ENCODE data around the gene SUMF2. TPM values are rescaled to one million over a fixed set of nuclear protein-coding genes. Genes with fewer than 3 reads are reported as not detected.
"Not testable (repeated sequence)": the region's sequence is repeated elsewhere in the genome, so short reads cannot be mapped to it uniquely, and the experiment has no call there.

The SUMF2 gene
- total and polyA plus RNA-seq, 3 experiments from 2014 or later = 140 to 151 (median 140) TPM

- H3K9me3 ChIP-seq (ENCODE audit: low read length); H3K4me3 ChIP-seq (ENCODE audit: low read length); H3K27ac ChIP-seq (ENCODE audit: low read depth, low read length); H3K9me3 Mint-ChIP-seq; H3K36me3 ChIP-seq (ENCODE audit: insufficient read depth, low read length); H3K27me3 ChIP-seq (ENCODE audit: insufficient read depth, low read length, poor library complexity, severe bottlenecking); H3K27me3 Mint-ChIP-seq; DNase-seq: not testable (repeated sequence)
- Mint-ChIP-seq H3K4me1 (peaks cover 23 to 37% (median 26%) of the 10 kb centered on the region in 3 donors), H3K4me3 (peak overlapping the region in 2 of 7 donors; percentile 48 to 66), H3K36me3 (peaks cover 4 to 57% (median 14%) of the 10 kb centered on the region in 3 donors), H3K27ac (peak overlapping the region in 1 of 8 donors; percentile 26)
- H3K4me1 ChIP-seq (ENCODE audit: insufficient read depth, low read length) = peaks cover 15% of the 10 kb centered on the region
- ChIA-PET POLR2A (interaction anchor here (1.3 to 2.4 kb wide), 2 partner anchors 15 to 40 kb away, joined by 4 to 15 read pairs; partner anchors contain the start of genes CCT6A, CHCHD2 and PSPH), CTCF (interaction anchor here (1.9 to 4.6 kb wide), 3 partner anchors 8 to 88 kb away, joined by 4 to 28 read pairs (median 23); partner anchors contain the start of genes CCT6A and PSPH)
Measured at GRCh38 chr7:56066376-56066775, 2.3 kb downstream of the SUMF2 start.

GRCh38 chr7:56074371-56074791, 10.3 kb downstream of the SUMF2 start:
- DNase-seq = peak; percentile 44 to 72 (median 52)
- peak overlapping the region in 1 of 7 donors; percentile 3 for H3K4me3 Mint-ChIP-seq
- no peaks in the 10 kb centered on the region for H3K27me3 ChIP-seq (ENCODE audit: insufficient read depth, low read length, poor library complexity, severe bottlenecking)
- H3K27me3 Mint-ChIP-seq = no peaks in the 10 kb centered on the region
- H3K36me3 ChIP-seq (ENCODE audit: insufficient read depth, low read length) = peaks cover 4% of the 10 kb centered on the region
- no peaks in the 10 kb centered on the region for H3K9me3 ChIP-seq (ENCODE audit: low read length)
- H3K4me1 Mint-ChIP-seq = peaks cover 5 to 8% (median 8%) of the 10 kb centered on the region in 3 donors
- H3K4me3 ChIP-seq (ENCODE audit: low read length) = no peak overlapping the region
- H3K9me3 Mint-ChIP-seq = no peaks in the 10 kb centered on the region
- ChIA-PET POLR2A (interaction anchor here (0.5 to 1.0 kb wide), 3 partner anchors 110 to 473 kb away, joined by 3 read pairs; partner anchors contain the start of gene NIPSNAP2), CTCF (interaction anchor here (0.8 to 6.4 kb wide), 20 partner anchors 9 to 448 kb away, joined by 3 to 113 read pairs (median 4); partner anchors contain the start of genes CCT6A, CHCHD2, PSPH and SUMF2)
- H3K4me1 ChIP-seq (ENCODE audit: insufficient read depth, low read length) = no peaks in the 10 kb centered on the region
- peak overlapping the region in 3 of 8 donors; percentile 28 to 29 (median 29) for H3K27ac Mint-ChIP-seq
- H3K27ac ChIP-seq (ENCODE audit: low read depth, low read length) = no peak overlapping the region
- H3K36me3 Mint-ChIP-seq = peaks cover 4 to 48% (median 12%) of the 10 kb centered on the region in 3 donors

GRCh38 chr7:56077681-56078080, 13.6 kb downstream of the SUMF2 start:
- Mint-ChIP-seq H3K27ac (peak overlapping the region in 1 of 8 donors; percentile 47), H3K36me3 (peaks cover 0 to 62% (median 10%) of the 10 kb centered on the region in 3 donors), H3K27me3 (no peaks in the 10 kb centered on the region), H3K4me3 (no peak overlapping the region), H3K4me1 (peaks cover 5 to 8% (median 8%) of the 10 kb centered on the region in 3 donors), H3K9me3 (no peaks in the 10 kb centered on the region)
- H3K4me3 ChIP-seq (ENCODE audit: low read length) = no peak overlapping the region
- no peak for DNase-seq
- peaks cover 4% of the 10 kb centered on the region for H3K36me3 ChIP-seq (ENCODE audit: insufficient read depth, low read length)
- POLR2A ChIA-PET = no interaction called here
- no peaks in the 10 kb centered on the region for H3K4me1 ChIP-seq (ENCODE audit: insufficient read depth, low read length)
- no peaks in the 10 kb centered on the region for H3K27me3 ChIP-seq (ENCODE audit: insufficient read depth, low read length, poor library complexity, severe bottlenecking)
- H3K9me3 ChIP-seq (ENCODE audit: low read length) = no peaks in the 10 kb centered on the region
- H3K27ac ChIP-seq (ENCODE audit: low read depth, low read length) = no peak overlapping the region
- CTCF ChIA-PET = interaction anchor here (1.3 kb wide), 1 partner anchor 71 kb away, joined by 3 read pairs; no protein-coding TSS in a partner anchor

DNA sequence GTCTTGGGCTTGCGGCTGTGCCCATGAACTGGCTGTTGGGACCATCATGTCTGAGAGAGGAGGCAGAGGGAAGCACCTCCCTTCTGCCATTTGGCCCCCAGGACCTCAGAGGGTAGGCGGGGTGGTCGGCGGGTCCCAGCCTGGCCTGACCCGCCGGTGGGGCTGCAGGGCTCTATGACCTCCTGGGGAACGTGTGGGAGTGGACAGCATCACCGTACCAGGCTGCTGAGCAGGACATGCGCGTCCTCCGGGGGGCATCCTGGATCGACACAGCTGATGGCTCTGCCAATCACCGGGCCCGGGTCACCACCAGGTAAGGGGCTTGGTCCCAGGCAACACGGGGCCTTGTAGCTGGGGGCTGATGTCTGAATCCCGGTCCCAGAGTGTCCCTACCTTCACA, 14.1 kb downstream of the SUMF2 start:
- no peak for DNase-seq
- no peaks in the 10 kb centered on the region for H3K27me3 Mint-ChIP-seq
- H3K9me3 Mint-ChIP-seq = no peaks in the 10 kb centered on the region
- Histone ChIP-seq H3K27me3 (ENCODE audit: insufficient read depth, low read length, poor library complexity, severe bottlenecking) (no peaks in the 10 kb centered on the region), H3K9me3 (ENCODE audit: low read length) (no peaks in the 10 kb centered on the region), H3K4me1 (ENCODE audit: insufficient read depth, low read length) (no peaks in the 10 kb centered on the region), H3K4me3 (ENCODE audit: low read length) (no peak overlapping the region), H3K27ac (ENCODE audit: low read depth, low read length) (no peak overlapping the region), H3K36me3 (ENCODE audit: insufficient read depth, low read length) (no peaks in the 10 kb centered on the region)
- H3K36me3 Mint-ChIP-seq = peaks cover 0 to 58% (median 7%) of the 10 kb centered on the region in 3 donors
- no peak overlapping the region for H3K27ac Mint-ChIP-seq
- H3K4me3 Mint-ChIP-seq = no peak overlapping the region
- ChIA-PET CTCF (interaction anchor here (0.7 to 1.3 kb wide), 2 partner anchors 72 to 437 kb away, joined by 3 read pairs; no protein-coding TSS in a partner anchor), POLR2A (no interaction called here)
- H3K4me1 Mint-ChIP-seq = peaks cover 4 to 5% (median 5%) of the 10 kb centered on the region in 3 donors

GRCh38 chr7:56079450-56080185, 15.5 kb downstream of the SUMF2 start:
- H3K9me3 ChIP-seq (ENCODE audit: low read length) = no peaks in the 10 kb centered on the region
- H3K4me1 ChIP-seq (ENCODE audit: insufficient read depth, low read length) = no peaks in the 10 kb centered on the region
- ChIA-PET POLR2A (no interaction called here), CTCF (no interaction called here)
- Mint-ChIP-seq H3K4me3 (no peak overlapping the region), H3K9me3 (no peaks in the 10 kb centered on the region), H3K4me1 (no peaks in the 10 kb centered on the region), H3K27ac (peak overlapping the region in 2 of 8 donors; percentile 23 to 27), H3K27me3 (no peaks in the 10 kb centered on the region), H3K36me3 (peaks cover 0 to 56% (median 5%) of the 10 kb centered on the region in 3 donors)
- H3K27ac ChIP-seq (ENCODE audit: low read depth, low read length) = no peak overlapping the region
- no peaks in the 10 kb centered on the region for H3K27me3 ChIP-seq (ENCODE audit: insufficient read depth, low read length, poor library complexity, severe bottlenecking)
- no peak overlapping the region for H3K4me3 ChIP-seq (ENCODE audit: low read length)
- no peaks in the 10 kb centered on the region for H3K36me3 ChIP-seq (ENCODE audit: insufficient read depth, low read length)
- DNase-seq = no peak

GRCh38 chr7:56080726-56081435, 16.8 kb downstream of the SUMF2 start:
- CTCF ChIA-PET; H3K9me3 ChIP-seq (ENCODE audit: low read length); H3K4me3 Mint-ChIP-seq; H3K27me3 ChIP-seq (ENCODE audit: insufficient read depth, low read length, poor library complexity, severe bottlenecking); POLR2A ChIA-PET; H3K4me3 ChIP-seq (ENCODE audit: low read length); DNase-seq; H3K27me3 Mint-ChIP-seq; H3K4me1 ChIP-seq (ENCODE audit: insufficient read depth, low read length); H3K36me3 ChIP-seq (ENCODE audit: insufficient read depth, low read length); H3K4me1 Mint-ChIP-seq; H3K27ac ChIP-seq (ENCODE audit: low read depth, low read length); H3K9me3 Mint-ChIP-seq: not testable (repeated sequence)
- Mint-ChIP-seq H3K36me3 (peaks cover 0 to 56% (median 5%) of the 10 kb centered on the region in 3 donors), H3K27ac (peak overlapping the region in 3 of 8 donors; percentile 10 to 51 (median 45))

GRCh38 chr7:56081626-56082340, 17.7 kb downstream of the SUMF2 start:
- H3K27ac Mint-ChIP-seq = no peak overlapping the region
- Histone ChIP-seq H3K36me3 (ENCODE audit: insufficient read depth, low read length) (no peaks in the 10 kb centered on the region), H3K4me1 (ENCODE audit: insufficient read depth, low read length) (no peaks in the 10 kb centered on the region), H3K27ac (ENCODE audit: low read depth, low read length) (no peak overlapping the region), H3K27me3 (ENCODE audit: insufficient read depth, low read length, poor library complexity, severe bottlenecking) (no peaks in the 10 kb centered on the region), H3K9me3 (ENCODE audit: low read length) (no peaks in the 10 kb centered on the region), H3K4me3 (ENCODE audit: low read length) (no peak overlapping the region)
- H3K36me3 Mint-ChIP-seq = peaks cover 0 to 59% (median 7%) of the 10 kb centered on the region in 3 donors
- DNase-seq = no peak
- H3K4me1 Mint-ChIP-seq = no peaks in the 10 kb centered on the region
- POLR2A ChIA-PET = no interaction called here
- H3K9me3 Mint-ChIP-seq = no peaks in the 10 kb centered on the region
- CTCF ChIA-PET = no interaction called here
- H3K27me3 Mint-ChIP-seq = no peaks in the 10 kb centered on the region
- no peak overlapping the region for H3K4me3 Mint-ChIP-seq
